Caco-2 (cell line): ENCODE results near the gene PCBP2. TPM values are rescaled to one million over a fixed set of nuclear protein-coding genes. Genes with fewer than 3 reads are reported as not detected.
"Not testable (repeated sequence)": the region's sequence is repeated elsewhere in the genome, so short reads cannot be mapped to it uniquely, and the experiment has no call there.

Experiments
- BruUV-seq: library from RNA; stranded (reverse); fragments of 400-500 nt; replicated peaks from 2 replicates; lab custom pipeline; 2021; lab: Mats Ljungman, UMichigan
- CTCF ChIA-PET: fragments of 300-600 bp; sonication (Branson Sonifier 250); formaldehyde crosslinking; loops from one replicate; lab custom pipeline; 2022; ENCODE audit warnings: antibody characterized with exemption; lab: Charles Lee
- POLR2A ChIA-PET: fragments of 300-600 bp; sonication (Branson Sonifier 250); formaldehyde crosslinking; loops from one replicate; lab custom pipeline; 2022; ENCODE audit warnings: antibody characterized with exemption; lab: Charles Lee
- DNase-seq, 2 experiments: peaks; one replicate each; pipeline versions ENCODE4 v3.0.0 to v3.0.0-alpha.2; 2020 to 2022
- H3K27me3 ChIP-seq: replicated peaks from 2 replicates; pipeline ENCODE4 v1.6.0; 2011; ENCODE audit warnings: low read length; ENCODE audit not compliant: control insufficient read depth, insufficient read depth
- H3K36me3 ChIP-seq: 2 replicates; pipeline ENCODE4 v1.5.1; 2011; ENCODE audit warnings: low read length; ENCODE audit not compliant: control insufficient read depth, insufficient read depth
- H3K4me1 ChIP-seq: fragments of 250-450 bp; sonication (Bioruptor Pico); 2 replicates; pipeline ENCODE4 v1.5.1; 2020; ENCODE audit warnings: mild to moderate bottlenecking
- H3K4me3 ChIP-seq: 2 replicates; pipeline ENCODE4 v1.5.1; 2011; ENCODE audit warnings: low read depth, mild to moderate bottlenecking, control low read depth, low read length
- H3K9me3 ChIP-seq: fragments of 250-450 bp; sonication (Bioruptor Pico); 2 replicates; pipeline ENCODE4 v1.5.1; 2020; ENCODE audit warnings: mild to moderate bottlenecking, moderate library complexity
- H3K27ac Mint-ChIP-seq: one replicate; pipeline ENCODE4 v1.8.0; 2022; ENCODE audit warnings: mixed read lengths; ENCODE audit not compliant: unreplicated experiment
- H3K27me3 Mint-ChIP-seq: one replicate; pipeline ENCODE4 v1.8.0; 2022; ENCODE audit warnings: mixed read lengths; ENCODE audit not compliant: insufficient read depth, unreplicated experiment
- H3K36me3 Mint-ChIP-seq: one replicate; pipeline ENCODE4 v1.8.0; 2022; ENCODE audit warnings: mild to moderate bottlenecking, mixed read lengths; ENCODE audit not compliant: insufficient read depth, unreplicated experiment
- H3K4me1 Mint-ChIP-seq: one replicate; pipeline ENCODE4 v1.8.0; 2022; ENCODE audit warnings: low read depth, mixed read lengths; ENCODE audit not compliant: unreplicated experiment
- H3K4me3 Mint-ChIP-seq: one replicate; pipeline ENCODE4 v1.8.0; 2022; ENCODE audit warnings: mild to moderate bottlenecking, moderate library complexity, mixed read lengths; ENCODE audit not compliant: unreplicated experiment
- H3K9me3 Mint-ChIP-seq: one replicate; pipeline ENCODE4 v1.8.0; 2022; ENCODE audit warnings: mixed read lengths; ENCODE audit not compliant: unreplicated experiment
- CTCF ChIP-seq, 2 experiments: fragments of 200-600 bp in 1 of 2; IDR thresholded peaks; 1 replicate in 1 of 2; 2 replicates in 1 of 2; pipeline versions ENCODE4 v1.5.1 to v1.8.0; 2011 to 2022; ENCODE audit warnings: antibody characterized with exemption in 1 of 2, control low read depth in 1 of 2, inconsistent platforms in 1 of 2, low read depth in 1 of 2, low read length in 1 of 2, mild to moderate bottlenecking in 1 of 2, moderate library complexity in 1 of 2; ENCODE audit not compliant: insufficient read depth in 1 of 2, severe bottlenecking in 1 of 2, unreplicated experiment in 1 of 2
- intact Hi-C: fragments of 100-400 bp; cut with micrococcal nuclease; formaldehyde crosslinking; loops from one replicate; pipeline ENCODE4 v1.10.0; 2022; ENCODE audit not compliant: unreplicated experiment
- total RNA-seq: library from RNA; stranded (reverse); gene quantifications from 2 replicates; pipeline ENCODE4 v1.2.3, GENCODE V29; 2022

Gene PCBP2
- total RNA-seq, 1 experiment from 2014 or later = 1,143 TPM

GRCh38 chr12:53417291-53417816 is 34.5 kb upstream of the PCBP2 start:
- H3K4me3 Mint-ChIP-seq, DNase-seq, H3K36me3 ChIP-seq, H3K27ac Mint-ChIP-seq, intact Hi-C loops, H3K9me3 ChIP-seq, H3K27me3 Mint-ChIP-seq, H3K36me3 Mint-ChIP-seq, H3K27me3 ChIP-seq, H3K9me3 Mint-ChIP-seq, BruUV-seq, H3K4me3 ChIP-seq: not testable (repeated sequence)
- peaks cover 12% of the 10 kb centered on the region for H3K4me1 ChIP-seq
- ChIA-PET POLR2A (interaction anchor here (0.6 to 0.9 kb wide), 4 partner anchors 24 to 102 kb away, joined by 3 read pairs; partner anchors contain the start of gene PRR13), CTCF (interaction anchor here (0.6 to 1.5 kb wide), 3 partner anchors 55 to 316 kb away, joined by 4 to 6 read pairs (median 6); no protein-coding TSS in a partner anchor)
- peaks cover 22% of the 10 kb centered on the region for H3K4me1 Mint-ChIP-seq

- TF ChIP-seq CTCF (IDR thresholded peaks at IDR 0.05; ENCODE audit: insufficient read depth in 1 of 2, low read depth in 1 of 2, low read length in 1 of 2, severe bottlenecking in 1 of 2, unreplicated experiment in 1 of 2) = no peak
- Histone ChIP-seq H3K9me3 (no peaks in the 10 kb centered on the region), H3K36me3 (no peaks in the 10 kb centered on the region), H3K27me3 (no peaks in the 10 kb centered on the region), H3K4me1 (peaks cover 12% of the 10 kb centered on the region), H3K4me3 (no peak overlapping the region)
- peaks cover 22% of the 10 kb centered on the region for H3K4me1 Mint-ChIP-seq
- ChIA-PET CTCF (interaction anchor here (0.6 to 1.5 kb wide), 5 partner anchors 66 to 651 kb away, joined by 4 to 6 read pairs (median 5); partner anchors contain the start of gene AAAS), POLR2A (interaction anchor here (0.5 to 0.7 kb wide), 2 partner anchors 55 to 275 kb away, joined by 3 to 5 read pairs; no protein-coding TSS in a partner anchor)
- no peak for DNase-seq
- H3K9me3 Mint-ChIP-seq = no peaks in the 10 kb centered on the region
- no peak overlapping the region for H3K27ac Mint-ChIP-seq
- BruUV-seq = no TSS peak
- intact Hi-C loops = no loop called here
- H3K27me3 Mint-ChIP-seq = no peaks in the 10 kb centered on the region
- H3K36me3 Mint-ChIP-seq = peaks cover 5% of the 10 kb centered on the region
- no peak overlapping the region for H3K4me3 Mint-ChIP-seq
Observed at GRCh38 chr12:53418221-53418620, 33.7 kb upstream of the PCBP2 start.

- Histone ChIP-seq H3K36me3 (no peaks in the 10 kb centered on the region), H3K4me3 (no peak overlapping the region), H3K27me3 (no peaks in the 10 kb centered on the region), H3K4me1 (peaks cover 14% of the 10 kb centered on the region), H3K9me3 (no peaks in the 10 kb centered on the region)
- no peak overlapping the region for H3K27ac Mint-ChIP-seq
- intact Hi-C loops = no loop called here
- no peak for TF ChIP-seq CTCF (IDR thresholded peaks at IDR 0.05; ENCODE audit: insufficient read depth in 1 of 2, low read depth in 1 of 2, low read length in 1 of 2, severe bottlenecking in 1 of 2, unreplicated experiment in 1 of 2)
- no peak for DNase-seq
- ChIA-PET POLR2A (interaction anchor here (0.7 kb wide), 1 partner anchor 36 kb away, joined by 6 read pairs; no protein-coding TSS in a partner anchor), CTCF (interaction anchor here (0.7 to 3.0 kb wide), 2 partner anchors 40 to 98 kb away, joined by 3 to 29 read pairs; partner anchors contain the start of genes AAAS and SP1)
- H3K9me3 Mint-ChIP-seq = no peaks in the 10 kb centered on the region
- no peak overlapping the region for H3K4me3 Mint-ChIP-seq
- H3K36me3 Mint-ChIP-seq = peaks cover 5% of the 10 kb centered on the region
- no peaks in the 10 kb centered on the region for H3K27me3 Mint-ChIP-seq
- H3K4me1 Mint-ChIP-seq = peaks cover 22% of the 10 kb centered on the region
- BruUV-seq = no TSS peak
Observed at GRCh38 chr12:53419756-53420155, 32.1 kb upstream of the PCBP2 start.

GRCh38 chr12:53422247-53422646 is 29.7 kb upstream of the PCBP2 start:
- H3K27ac Mint-ChIP-seq, DNase-seq, BruUV-seq, H3K36me3 ChIP-seq, H3K4me3 ChIP-seq, H3K4me3 Mint-ChIP-seq, H3K9me3 Mint-ChIP-seq, intact Hi-C loops, H3K27me3 ChIP-seq, H3K9me3 ChIP-seq, H3K27me3 Mint-ChIP-seq, POLR2A ChIA-PET, H3K36me3 Mint-ChIP-seq: not testable (repeated sequence)
- peaks cover 15% of the 10 kb centered on the region for H3K4me1 ChIP-seq
- CTCF ChIA-PET = interaction anchor here (0.6 to 3.7 kb wide), 8 partner anchors 10 to 101 kb away, joined by 3 to 94 read pairs (median 14); partner anchors contain the start of genes AAAS, NPFF, PRR13 and SP1
- H3K4me1 Mint-ChIP-seq = peaks cover 28% of the 10 kb centered on the region
